BJ (cell line): ENCODE measurements around the gene TRIP12. TPM values are rescaled to one million over a fixed set of nuclear protein-coding genes. Genes with fewer than 3 reads are reported as not detected.
"Not testable (repeated sequence)": the region's sequence is repeated elsewhere in the genome, so short reads cannot be mapped to it uniquely, and the experiment has no call there.

Experiments used
- CTCF ChIA-PET: fragments of 350-600 bp; formaldehyde crosslinking; extraction: SDS; loops from one replicate; lab custom pipeline; 2021; ENCODE audit warnings: antibody characterized with exemption, inconsistent platforms; lab: Yijun Ruan, JAX
- POLR2A ChIA-PET: fragments of 300-600 bp; sonication (Branson Sonifier 250); formaldehyde crosslinking; extraction: SDS; loops from one replicate; lab custom pipeline; 2021; ENCODE audit warnings: antibody characterized with exemption; lab: Charles Lee
- DNase-seq: peaks from one replicate; pipeline ENCODE4 v3.0.0-alpha.2; 2011; ENCODE audit warnings: low read depth
- H3K27me3 ChIP-seq: 2 replicates; pipeline ENCODE4 v1.6.0; 2011; ENCODE audit warnings: low read length; ENCODE audit not compliant: control insufficient read depth, insufficient read depth
- H3K36me3 ChIP-seq: 2 replicates; pipeline ENCODE4 v1.5.1; 2011; ENCODE audit warnings: low read length; ENCODE audit not compliant: control insufficient read depth, insufficient read depth
- H3K4me3 ChIP-seq: 2 replicates; pipeline ENCODE4 v1.5.1; 2011; ENCODE audit warnings: low read depth, mild to moderate bottlenecking, control low read depth, low read length
- polyA plus RNA-seq: library from polyadenylated mRNA; depleted of rRNA; stranded (reverse); fragments of >200 nt; gene quantifications from 2 replicates; pipeline ENCODE4 v1.2.3, GENCODE V29; 2011
- TF ChIP-seq, protein P1 (sequence below): IDR thresholded peaks from 2 replicates; pipeline ENCODE4 v1.5.1; 2011; ENCODE audit warnings: low read depth, mild to moderate bottlenecking, control low read depth, inconsistent platforms, low read length, moderate library complexity; ENCODE audit not compliant: insufficient read depth

TRIP12 gene
- polyA plus RNA-seq, 1 experiment: 92.6 TPM

DNA sequence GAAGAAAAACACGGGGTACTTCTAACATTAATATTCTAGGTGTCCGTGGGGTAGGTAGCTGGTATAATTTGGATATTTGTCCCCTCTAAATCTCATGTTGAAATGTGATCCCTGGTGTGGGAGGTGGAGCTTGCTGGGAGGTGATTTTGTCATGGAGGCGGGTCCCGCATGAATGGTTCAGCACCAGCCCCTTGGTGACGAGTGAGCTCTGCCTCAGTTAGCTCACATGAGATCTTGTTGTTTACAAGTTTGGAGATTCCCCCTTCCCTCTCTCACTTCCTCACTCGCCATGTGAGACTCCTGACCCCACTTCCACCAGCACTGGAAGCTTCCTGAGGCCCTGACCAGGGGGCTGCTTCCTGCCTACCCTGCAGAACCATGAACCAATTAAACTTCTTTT lies 172.0 kb downstream of the TRIP12 start:
- ChIA-PET POLR2A (no interaction called here), CTCF (no interaction called here)
- no peak for DNase-seq
- H3K36me3 ChIP-seq: no peaks in the 10 kb centered on the region
- H3K4me3 ChIP-seq: no peak overlapping the region
- no peaks in the 10 kb centered on the region for H3K27me3 ChIP-seq
- TF ChIP-seq, protein P1, sequence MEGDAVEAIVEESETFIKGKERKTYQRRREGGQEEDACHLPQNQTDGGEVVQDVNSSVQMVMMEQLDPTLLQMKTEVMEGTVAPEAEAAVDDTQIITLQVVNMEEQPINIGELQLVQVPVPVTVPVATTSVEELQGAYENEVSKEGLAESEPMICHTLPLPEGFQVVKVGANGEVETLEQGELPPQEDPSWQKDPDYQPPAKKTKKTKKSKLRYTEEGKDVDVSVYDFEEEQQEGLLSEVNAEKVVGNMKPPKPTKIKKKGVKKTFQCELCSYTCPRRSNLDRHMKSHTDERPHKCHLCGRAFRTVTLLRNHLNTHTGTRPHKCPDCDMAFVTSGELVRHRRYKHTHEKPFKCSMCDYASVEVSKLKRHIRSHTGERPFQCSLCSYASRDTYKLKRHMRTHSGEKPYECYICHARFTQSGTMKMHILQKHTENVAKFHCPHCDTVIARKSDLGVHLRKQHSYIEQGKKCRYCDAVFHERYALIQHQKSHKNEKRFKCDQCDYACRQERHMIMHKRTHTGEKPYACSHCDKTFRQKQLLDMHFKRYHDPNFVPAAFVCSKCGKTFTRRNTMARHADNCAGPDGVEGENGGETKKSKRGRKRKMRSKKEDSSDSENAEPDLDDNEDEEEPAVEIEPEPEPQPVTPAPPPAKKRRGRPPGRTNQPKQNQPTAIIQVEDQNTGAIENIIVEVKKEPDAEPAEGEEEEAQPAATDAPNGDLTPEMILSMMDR: no peak

DNA sequence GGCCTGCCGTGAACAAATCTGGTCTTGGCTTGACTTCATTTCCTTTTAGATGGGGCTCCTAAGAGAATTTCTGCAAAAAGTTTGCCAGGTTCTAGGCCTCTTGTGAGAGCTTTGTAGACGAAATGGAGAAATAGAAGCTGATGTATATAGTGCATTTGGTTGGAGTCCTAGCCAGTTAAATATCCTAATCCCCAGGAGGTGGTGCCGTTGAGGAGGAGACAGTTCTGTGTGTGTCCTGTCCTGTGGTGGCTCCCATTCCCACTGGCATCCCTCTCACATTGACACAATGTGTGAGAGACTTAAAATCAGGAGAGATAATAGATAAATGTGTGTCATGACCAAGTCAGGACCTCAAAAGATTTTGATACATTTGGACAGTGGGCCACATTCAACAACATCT lies 172.9 kb downstream of the TRIP12 start:
- TF ChIP-seq, protein P1: no peak
- Histone ChIP-seq H3K36me3 (no peaks in the 10 kb centered on the region), H3K27me3 (no peaks in the 10 kb centered on the region), H3K4me3 (no peak overlapping the region)
- CTCF ChIA-PET: no interaction called here
- POLR2A ChIA-PET: no interaction called here
- DNase-seq: no peak

DNA sequence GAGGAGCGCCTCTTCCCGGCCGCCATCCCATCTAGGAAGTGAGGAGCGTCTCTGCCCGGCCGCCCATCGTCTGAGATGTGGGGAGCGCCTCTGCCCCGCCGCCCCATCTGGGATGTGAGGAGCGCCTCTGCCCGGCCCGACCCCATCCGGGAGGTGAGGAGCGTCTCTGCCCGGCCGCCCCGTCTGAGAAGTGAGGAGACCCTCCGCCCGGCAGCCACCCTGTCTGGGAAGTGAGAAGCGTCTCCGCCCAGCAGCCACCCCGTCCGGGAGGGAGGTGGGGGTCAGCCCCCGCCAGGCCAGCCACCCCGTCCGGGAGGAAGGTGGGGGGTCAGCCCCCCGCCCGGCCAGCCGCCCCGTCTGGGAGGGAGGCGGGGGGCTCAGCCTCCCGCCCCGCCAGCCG lies 179.1 kb downstream of the TRIP12 start:
- POLR2A ChIA-PET, H3K27me3 ChIP-seq, DNase-seq, H3K36me3 ChIP-seq, H3K4me3 ChIP-seq, CTCF ChIA-PET: not testable (repeated sequence)

DNA sequence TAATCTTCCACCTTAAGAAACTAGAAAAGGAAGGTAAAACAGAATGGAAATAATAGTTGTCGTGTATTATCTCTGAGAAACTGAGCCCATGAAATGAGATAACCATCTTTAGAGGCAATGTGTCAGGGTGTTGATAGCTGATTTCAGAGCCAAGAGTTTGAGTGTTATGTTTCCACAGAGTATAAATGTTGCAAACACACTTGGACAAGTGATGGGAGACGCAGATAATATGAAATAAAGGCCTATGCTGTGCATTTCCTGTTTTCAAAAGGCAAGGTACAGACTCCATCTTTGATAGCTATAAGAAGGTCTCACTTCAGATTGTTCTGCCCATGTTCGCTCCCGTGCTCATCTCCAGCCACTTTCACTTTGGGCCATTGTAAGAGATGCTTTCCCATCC lies 181.5 kb downstream of the TRIP12 start:
- no peak for DNase-seq
- ChIA-PET CTCF (no interaction called here), POLR2A (no interaction called here)
- TF ChIP-seq, protein P1: no peak
- no peak overlapping the region for H3K4me3 ChIP-seq
- no peaks in the 10 kb centered on the region for H3K27me3 ChIP-seq
- no peaks in the 10 kb centered on the region for H3K36me3 ChIP-seq

DNA sequence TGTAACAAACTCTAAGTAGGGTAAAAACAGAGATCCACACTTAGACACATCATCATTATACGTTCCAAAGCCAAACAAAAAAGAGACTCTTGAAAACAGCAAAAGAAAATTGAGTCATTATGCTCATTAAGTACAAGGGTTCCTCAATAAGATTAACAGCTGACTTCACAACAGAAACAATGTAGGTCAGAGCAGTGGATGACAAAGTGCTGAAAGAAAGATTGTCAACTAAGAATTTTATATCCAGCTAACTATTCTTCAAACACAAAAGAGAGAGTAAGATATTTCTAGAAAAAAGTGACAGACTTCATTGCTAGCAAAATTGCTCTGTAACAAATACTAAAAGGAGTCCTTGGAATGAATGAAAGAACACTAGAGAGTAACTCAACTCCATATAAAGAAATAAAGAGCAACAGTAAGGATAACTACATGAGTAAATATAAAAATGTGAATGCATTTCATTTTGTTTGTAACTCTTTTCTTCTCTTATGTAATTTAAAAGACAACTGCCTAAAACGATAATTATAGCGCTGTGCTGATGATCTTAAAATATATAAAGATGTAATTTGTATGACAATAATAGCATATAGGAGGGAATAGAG lies 183.7 kb downstream of the TRIP12 start:
- ChIA-PET POLR2A (no interaction called here), CTCF (no interaction called here)
- Histone ChIP-seq H3K36me3 (no peaks in the 10 kb centered on the region), H3K27me3 (no peaks in the 10 kb centered on the region), H3K4me3 (no peak overlapping the region)
- DNase-seq: no peak
- TF ChIP-seq, protein P1: no peak

DNA sequence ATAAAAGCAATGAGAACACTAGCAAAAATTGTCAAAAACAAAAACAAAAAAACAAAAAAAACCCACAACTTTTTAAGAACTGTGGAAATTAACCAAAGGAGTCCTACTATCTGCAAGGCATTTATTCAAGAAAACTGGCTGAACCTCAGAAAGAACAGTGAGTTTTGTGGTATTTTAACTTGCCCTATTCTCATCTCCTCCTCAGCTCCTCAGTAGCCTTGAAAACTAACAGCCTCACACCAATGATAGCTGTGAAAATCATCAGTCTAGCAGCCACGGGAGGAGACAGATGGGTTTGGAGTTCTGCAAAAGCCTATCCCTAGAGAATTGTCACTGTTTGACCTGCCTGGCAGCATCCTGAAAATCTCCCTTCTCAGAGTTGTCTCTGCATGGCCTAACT lies 187.4 kb downstream of the TRIP12 start:
- ChIA-PET POLR2A (no interaction called here), CTCF (no interaction called here)
- no peak for DNase-seq
- no peaks in the 10 kb centered on the region for H3K27me3 ChIP-seq
- TF ChIP-seq, protein P1: no peak
- H3K4me3 ChIP-seq: no peak overlapping the region
- no peaks in the 10 kb centered on the region for H3K36me3 ChIP-seq
